H1 (cell line): Measurements from ENCODE around the gene SUPT7L. TPM values are rescaled to one million over a fixed set of nuclear protein-coding genes. Genes with fewer than 3 reads are reported as not detected.

Experiments used
- CTCF ChIA-PET: fragments of 300-600 bp; sonication (Branson Sonifier 250); formaldehyde crosslinking; loops from one replicate; lab custom pipeline; 2021; ENCODE audit not compliant: partially characterized antibody; lab: Charles Lee
- POLR2A ChIA-PET: fragments of 300-600 bp; sonication (Branson Sonifier 250); formaldehyde crosslinking; loops from one replicate; lab custom pipeline; 2021; ENCODE audit warnings: inconsistent platforms; ENCODE audit not compliant: partially characterized antibody; lab: Charles Lee
- DNase-seq, 2 experiments: peaks; one replicate each; pipeline versions ENCODE4 v3.0.0 to v3.0.0-alpha.2; 2010 to 2022; ENCODE audit warnings: low spot score in 2 of 2, low read depth in 1 of 2, mixed read lengths in 1 of 2
- FAIRE-seq: peaks from 2 replicates; lab custom pipeline; 2011; peaks lifted over from hg19 to GRCh38; lab: Jason Lieb, UNC
- H2AFZ ChIP-seq: 2 replicates; pipeline ENCODE4 v1.8.1; 2012; ENCODE audit warnings: low read length, inconsistent platforms
- H2AK5ac ChIP-seq: 2 replicates; pipeline ENCODE4 v1.6.1; 2013; ENCODE audit warnings: low read depth, low read length
- H2BK120ac ChIP-seq: replicated peaks from 2 replicates; pipeline ENCODE3; 2013; ENCODE audit warnings: low read depth, low read length, inconsistent platforms
- H2BK12ac ChIP-seq: 2 replicates; pipeline ENCODE4 v1.6.1; 2013; ENCODE audit warnings: low read depth, low read length
- H2BK15ac ChIP-seq: 2 replicates; pipeline ENCODE4 v1.6.1; 2013; ENCODE audit warnings: low read length
- H2BK20ac ChIP-seq: 2 replicates; pipeline ENCODE4 v1.6.1; 2013; ENCODE audit warnings: low read length
- H2BK5ac ChIP-seq: 2 replicates; pipeline ENCODE4 v1.6.1; 2013; ENCODE audit warnings: low read depth, low read length
- H3K14ac ChIP-seq: 2 replicates; pipeline ENCODE4 v1.6.1; 2013; ENCODE audit warnings: inconsistent platforms; ENCODE audit not compliant: insufficient read length
- H3K18ac ChIP-seq: 2 replicates; pipeline ENCODE4 v1.6.1; 2013; ENCODE audit warnings: low read length; ENCODE audit errors: extremely low read depth
- H3K23ac ChIP-seq: 2 replicates; pipeline ENCODE4 v1.6.1; 2013; ENCODE audit warnings: inconsistent platforms; ENCODE audit not compliant: insufficient read length
- H3K23me2 ChIP-seq: 2 replicates; pipeline ENCODE4 v1.6.1; 2013; ENCODE audit warnings: low read depth, low read length
- H3K27ac ChIP-seq: 2 replicates; pipeline ENCODE4 v1.6.1; 2011; ENCODE audit warnings: low read depth, low read length, inconsistent platforms
- H3K27me3 ChIP-seq, 4 experiments: replicated peaks in 1 of 4; 1 replicate in 1 of 4; 2 replicates in 3 of 4; pipeline versions ENCODE4 v1.6.1 to v1.8.1; 2011 to 2013; ENCODE audit warnings: low read length in 3 of 4, mild to moderate bottlenecking in 3 of 4, inconsistent platforms in 2 of 4, mixed read lengths in 2 of 4, moderate library complexity in 1 of 4; ENCODE audit not compliant: control insufficient read depth in 3 of 4, insufficient read depth in 3 of 4; ENCODE audit errors: extremely low read depth in 1 of 4
- H3K36me3 ChIP-seq, 4 experiments: 2 replicates each; pipeline versions ENCODE4 v1.6.1 to v1.8.1; 2011 to 2013; ENCODE audit warnings: mild to moderate bottlenecking in 4 of 4, low read length in 3 of 4, moderate library complexity in 2 of 4, control low read depth in 1 of 4, inconsistent platforms in 1 of 4; ENCODE audit not compliant: insufficient read depth in 4 of 4, control insufficient read depth in 2 of 4
- H3K4ac ChIP-seq: replicated peaks from 2 replicates; pipeline ENCODE3; 2013; ENCODE audit warnings: low read length, low read depth, mixed read lengths, inconsistent platforms; ENCODE audit not compliant: insufficient read length
- H3K4me1 ChIP-seq, 4 experiments: replicated peaks in 1 of 4; 1 replicate in 1 of 4; 2 replicates in 3 of 4; pipeline versions ENCODE4 v1.6.1 to v1.8.1; 2011 to 2013; ENCODE audit warnings: low read length in 3 of 4, inconsistent platforms in 2 of 4, mixed read lengths in 1 of 4; ENCODE audit not compliant: insufficient read depth in 4 of 4, control insufficient read depth in 3 of 4
- H3K4me2 ChIP-seq, 2 experiments: 2 replicates each; pipeline versions ENCODE4 v1.6.1 to v1.8.1; 2011 to 2013; ENCODE audit warnings: low read depth in 2 of 2, low read length in 2 of 2, control low read depth in 1 of 2, inconsistent platforms in 1 of 2, mild to moderate bottlenecking in 1 of 2; ENCODE audit not compliant: insufficient read depth in 1 of 2
- H3K4me3 ChIP-seq, 4 experiments: fragments of 200-600, 300-600 bp in 1 of 4; sonication (generic), shearing (Covaris generic), sonication (Bioruptor Twin) in 1 of 4; 2 replicates each; pipeline versions ENCODE4 v1.5.1 to v1.8.1; 2011 to 2016; ENCODE audit warnings: low read length in 4 of 4, low read depth in 3 of 4, control low read depth in 2 of 4, inconsistent platforms in 2 of 4, mild to moderate bottlenecking in 2 of 4, mixed read lengths in 1 of 4, moderate library complexity in 1 of 4; ENCODE audit not compliant: insufficient read depth in 2 of 4; ENCODE audit errors: extremely low read depth in 1 of 4
- H3K56ac ChIP-seq: replicated peaks from 2 replicates; pipeline ENCODE3; 2013; ENCODE audit warnings: low read depth, mild to moderate bottlenecking, mixed read lengths, low read length, inconsistent platforms; ENCODE audit not compliant: insufficient read length
- H3K79me1 ChIP-seq: 2 replicates; pipeline ENCODE4 v1.6.1; 2013; ENCODE audit warnings: low read depth, low read length, control low read depth
- H3K79me2 ChIP-seq, 2 experiments: 2 replicates each; pipeline versions ENCODE4 v1.6.1 to v1.8.1; 2012 to 2013; ENCODE audit warnings: low read length in 2 of 2, mild to moderate bottlenecking in 2 of 2, inconsistent platforms in 1 of 2; ENCODE audit not compliant: insufficient read depth in 2 of 2, control insufficient read depth in 1 of 2
- H3K9ac ChIP-seq, 4 experiments: replicated peaks in 1 of 4; 1 replicate in 1 of 4; 2 replicates in 3 of 4; pipeline versions ENCODE4 v1.6.1 to v1.8.1; 2011 to 2013; ENCODE audit warnings: low read depth in 3 of 4, low read length in 3 of 4, control low read depth in 2 of 4, mild to moderate bottlenecking in 2 of 4, moderate library complexity in 2 of 4, inconsistent platforms in 1 of 4; ENCODE audit errors: extremely low read depth in 1 of 4
- H3K9me3 ChIP-seq, 2 experiments: 2 replicates each; pipeline versions ENCODE4 v1.6.1 to v1.8.1; 2012 to 2013; ENCODE audit warnings: mild to moderate bottlenecking in 2 of 2, moderate library complexity in 2 of 2, control low read depth in 1 of 2, inconsistent platforms in 1 of 2, low read depth in 1 of 2, low read length in 1 of 2, mixed read lengths in 1 of 2; ENCODE audit not compliant: insufficient read depth in 2 of 2
- H4K20me1 ChIP-seq, 2 experiments: replicated peaks in 1 of 2; 2 replicates each; pipeline versions ENCODE3 to v1.8.1; 2011 to 2013; ENCODE audit warnings: inconsistent platforms in 2 of 2, low read length in 2 of 2, mild to moderate bottlenecking in 1 of 2; ENCODE audit not compliant: insufficient read depth in 2 of 2, control insufficient read depth in 1 of 2
- H4K5ac ChIP-seq: 2 replicates; pipeline ENCODE4 v1.6.1; 2013; ENCODE audit warnings: low read length, low read depth, mixed read lengths, inconsistent platforms; ENCODE audit not compliant: insufficient read length
- H4K8ac ChIP-seq: 2 replicates; pipeline ENCODE4 v1.8.0; 2013; ENCODE audit warnings: mild to moderate bottlenecking, moderate library complexity, low read length, inconsistent platforms; ENCODE audit not compliant: insufficient read depth; ENCODE audit errors: extremely low read depth
- H4K91ac ChIP-seq: replicated peaks from 2 replicates; pipeline ENCODE3; 2013; ENCODE audit warnings: low read length, mixed read lengths, inconsistent platforms; ENCODE audit not compliant: insufficient read length
- YY1 ChIP-seq: IDR thresholded peaks from 2 replicates; pipeline ENCODE4 v1.6.1; 2011; ENCODE audit warnings: low read depth, mild to moderate bottlenecking, low read length
- WGBS, 2 experiments: shearing (Covaris generic) in 1 of 2; methylation state at CpG; one replicate each; pipeline versions ENCODE4 v1.1.6 to v1.1.7; 2013 to 2015; ENCODE audit warnings: low lambda C conversion rate in 2 of 2, mixed read lengths in 2 of 2, inconsistent platforms in 1 of 2, low coverage in 1 of 2, missing lambda C conversion rate in 1 of 2; ENCODE audit not compliant: insufficient replicate concordance in 2 of 2, insufficient coverage in 1 of 2, insufficient read length in 1 of 2; ENCODE audit errors: extremely low coverage in 1 of 2, missing lambda C conversion rate in 1 of 2; 5-methylcytosine and 5-hydroxymethylcytosine counted together
- polyA plus RNA-seq, 7 experiments: library from polyadenylated mRNA; depleted of rRNA in 3 of 7; stranded (reverse) in 5 of 7; unstranded in 2 of 7; fragments of >200 nt in 5 of 7; fragments of 200-250 nt in 2 of 7; gene quantifications; 1 replicate in 5 of 7; 2 replicates in 1 of 7; 4 replicates in 1 of 7; pipeline versions ENCODE4 v1.2.1 to v1.2.3, GENCODE V29; 2011 to 2013; ENCODE audit warnings: missing spikeins in 2 of 7, mixed read lengths in 2 of 7
- total RNA-seq: library from RNA; stranded (reverse); fragmentation: NEBNext Ultra II Directional; extraction: Animal tissue kit (Norgen Biotek cat#: 25700); gene quantifications from 2 replicates; pipeline ENCODE4 v1.2.1, GENCODE V29; 2021

The SUPT7L gene
- total and polyA plus RNA-seq, 2 of the 8 experiments (the other 6 are each of a cell fraction or from before 2014, with no cell fraction given) = 22.2 to 26.6 TPM

- H3K4me1 ChIP-seq = peaks cover 3 to 16% (median 6%) of the 10 kb centered on the region in 4 experiments; a peak in 6 of 7 replicates
- H4K8ac ChIP-seq = no peak overlapping the region
- no peaks in the 10 kb centered on the region for H3K79me1 ChIP-seq
- no peak overlapping the region for H4K5ac ChIP-seq
- WGBS, 2 experiments = 92% methylated on average over 5 of the region's 5 CpGs; no CpG with 5 or more reads in 1 of the 2 experiments
- H3K14ac ChIP-seq = no peak overlapping the region
- H3K36me3 ChIP-seq = no peaks in the 10 kb centered on the region; a peak in 1 of 8 replicates
- no peak overlapping the region for H3K27ac ChIP-seq
- H3K79me2 ChIP-seq = no peaks in the 10 kb centered on the region
- no peak overlapping the region for H3K9ac ChIP-seq
- DNase-seq (no peak), FAIRE-seq (no peak)
- H2BK120ac ChIP-seq = no peak overlapping the region
- CTCF ChIA-PET = interaction anchor here (1.6 to 5.0 kb wide), 3 partner anchors 10 to 30 kb away, joined by 10 to 51 read pairs (median 32); no protein-coding TSS in a partner anchor
- POLR2A ChIA-PET = interaction anchor here (1.0 to 1.7 kb wide), 3 partner anchors 10 to 44 kb away, joined by 3 to 5 read pairs (median 3); no protein-coding TSS in a partner anchor
- no peak for TF ChIP-seq YY1
- no peak overlapping the region for H3K18ac ChIP-seq
- no peak overlapping the region for H3K4me3 ChIP-seq
- no peak overlapping the region for H3K56ac ChIP-seq
- H2BK12ac ChIP-seq = no peak overlapping the region
- no peak overlapping the region for H2AK5ac ChIP-seq
- no peak overlapping the region for H2BK5ac ChIP-seq
- no peak overlapping the region for H2AFZ ChIP-seq
- no peak overlapping the region for H2BK20ac ChIP-seq
- H3K23ac ChIP-seq = no peak overlapping the region
- no peaks in the 10 kb centered on the region for H3K27me3 ChIP-seq
- no peaks in the 10 kb centered on the region for H4K20me1 ChIP-seq
- no peak overlapping the region for H4K91ac ChIP-seq
- H3K4ac ChIP-seq = no peak overlapping the region
- no peaks in the 10 kb centered on the region for H3K9me3 ChIP-seq
- no peak overlapping the region for H2BK15ac ChIP-seq
- H3K4me2 ChIP-seq = no peak overlapping the region
- peaks cover 11% of the 10 kb centered on the region; the same call in 1 of the 2 replicates for H3K23me2 ChIP-seq
Measured at GRCh38 chr2:27713201-27713600, 49.8 kb upstream of the SUPT7L start.
